Peyer's patch (tissue), 4 donors: ENCODE measurements around the gene FBN1.

Experiments used
- CTCF ChIP-seq, 6 experiments: fragments of 450-650 bp in 4 of 6; fragments of 200-600 bp in 2 of 6; sonication (generic) in 1 of 6; IDR thresholded peaks; one replicate each; pipeline ENCODE4 v1.5.1; 2017 to 2019; ENCODE audit warnings: antibody characterized with exemption in 6 of 6, mild to moderate bottlenecking in 3 of 6, moderate library complexity in 1 of 6
- POLR2A ChIP-seq, 2 donors: fragments of 450-650 bp; IDR thresholded peaks; one replicate each; pipeline ENCODE4 v1.5.1; 2017; ENCODE audit warnings: antibody characterized with exemption in 2 of 2, mild to moderate bottlenecking in 2 of 2, moderate library complexity in 2 of 2

GRCh38 chr15:48578965-48579364 lies 66.5 kb downstream of the FBN1 start:
- TF ChIP-seq CTCF (IDR thresholded peaks at IDR 0.05): no peak
- no peak for TF ChIP-seq POLR2A (IDR thresholded peaks at IDR 0.05)
